GM12878 (cell line): ENCODE results near the gene CD48. TPM values are rescaled to one million over a fixed set of nuclear protein-coding genes. Genes with fewer than 3 reads are reported as not detected.

Experiments used
- ATAC-seq: fragments of 200-7000 bp; cut with Tn5 transposase; 3 replicates; pipeline ENCODE4 v1.9.1; 2020; ENCODE audit warnings: mild to moderate bottlenecking, moderate library complexity
- BruUV-seq: library from RNA; stranded (reverse); fragments of 400-500 nt; replicated peaks from 2 replicates; lab custom pipeline; 2021; lab: Mats Ljungman, UMichigan
- CTCF ChIA-PET: fragments of 300-600 bp; sonication (Branson Sonifier 250); formaldehyde crosslinking; extraction: SDS; loops from one replicate; lab custom pipeline; 2021; ENCODE audit warnings: inconsistent platforms; lab: Yijun Ruan, JAX
- POLR2A ChIA-PET: fragments of 350-600 bp; formaldehyde crosslinking; extraction: SDS; loops from one replicate; lab custom pipeline; 2021; ENCODE audit warnings: inconsistent platforms; lab: Charles Lee
- RAD21 ChIA-PET: fragments of 300-600 bp; sonication (Branson Sonifier 250); formaldehyde crosslinking; loops from one replicate; lab custom pipeline; 2023; ENCODE audit warnings: antibody characterized with exemption; ENCODE audit not compliant: unreplicated experiment; lab: Charles Lee
- SMC1A ChIA-PET: fragments of 300-600 bp; sonication (Branson Sonifier 250); formaldehyde crosslinking; loops from one replicate; lab custom pipeline; 2023; ENCODE audit not compliant: unreplicated experiment, uncharacterized antibody; lab: Charles Lee
- DNase-seq: peaks from one replicate; pipeline ENCODE4 v3.0.0-alpha.2; 2011; ENCODE audit warnings: low read depth, low spot score
- FAIRE-seq: peaks from 3 replicates; lab custom pipeline; 2011; peaks lifted over from hg19 to GRCh38; lab: Jason Lieb, UNC
- H2AFZ ChIP-seq: 2 replicates; pipeline ENCODE4 v1.6.0; 2011; ENCODE audit warnings: low read depth, low read length, control low read depth; ENCODE audit not compliant: control insufficient read depth
- H3K27ac ChIP-seq: 2 replicates; pipeline ENCODE4 v1.5.1; 2011; ENCODE audit warnings: control low read depth; ENCODE audit not compliant: control insufficient read depth, insufficient read depth
- H3K27me3 ChIP-seq, 2 experiments: replicated peaks in 1 of 2; 2 replicates each; pipeline versions ENCODE4 v1.6.0 to v1.6.1; 2011; ENCODE audit warnings: low read length in 1 of 2; ENCODE audit not compliant: control insufficient read depth in 2 of 2, insufficient read depth in 2 of 2
- H3K36me3 ChIP-seq, 2 experiments: 2 replicates each; pipeline ENCODE4 v1.5.1; 2011; ENCODE audit warnings: low read length in 1 of 2; ENCODE audit not compliant: control insufficient read depth in 2 of 2, insufficient read depth in 2 of 2
- H3K4me1 ChIP-seq: 2 replicates; pipeline ENCODE4 v1.6.1; 2011; ENCODE audit warnings: mild to moderate bottlenecking, low read length, moderate library complexity, mixed read lengths; ENCODE audit not compliant: control insufficient read depth, insufficient read depth
- H3K4me2 ChIP-seq: 2 replicates; pipeline ENCODE4 v1.6.0; 2011; ENCODE audit warnings: control low read depth; ENCODE audit not compliant: control insufficient read depth, insufficient read depth
- H3K4me3 ChIP-seq: fragments of 200-600 bp; sonication (generic); 2 replicates; pipeline ENCODE4 v1.5.1; 2016
- H3K79me2 ChIP-seq: 2 replicates; pipeline ENCODE4 v1.6.0; 2011; ENCODE audit warnings: low read length; ENCODE audit not compliant: control insufficient read depth, insufficient read depth
- H3K9ac ChIP-seq: 2 replicates; pipeline ENCODE4 v1.8.0; 2011; ENCODE audit warnings: low read length, control low read depth, mixed read lengths; ENCODE audit not compliant: control insufficient read depth, insufficient read depth
- H3K9me3 ChIP-seq: replicated peaks from 3 replicates; pipeline ENCODE4 v1.5.1; 2011; ENCODE audit warnings: mild to moderate bottlenecking, low read length; ENCODE audit not compliant: control insufficient read depth, insufficient read depth
- H4K20me1 ChIP-seq: 2 replicates; pipeline ENCODE4 v1.6.0; 2011; ENCODE audit not compliant: control insufficient read depth, insufficient read depth
- CREM ChIP-seq: IDR thresholded peaks from 2 replicates; pipeline ENCODE4 v1.6.1; 2014; ENCODE audit warnings: antibody characterized with exemption, low read depth
- MXI1 ChIP-seq: fragments of 150-350 bp; IDR thresholded peaks from 2 replicates; pipeline ENCODE4 v1.6.1; 2011; ENCODE audit warnings: low read depth, mild to moderate bottlenecking, inconsistent platforms, low read length, improper control_type of control experiment
- NFIC ChIP-seq: IDR thresholded peaks from 2 replicates; pipeline ENCODE4 v1.6.1; 2012; ENCODE audit warnings: low read depth, mild to moderate bottlenecking, inconsistent platforms, low read length, moderate library complexity
- PAX5 ChIP-seq: IDR thresholded peaks from 2 replicates; pipeline ENCODE4 v1.6.1; 2011; ENCODE audit warnings: low read depth, low read length, borderline replicate concordance
- POLR2AphosphoS5 ChIP-seq: IDR thresholded peaks from 2 replicates; pipeline ENCODE4 v1.6.1; 2011; ENCODE audit warnings: mild to moderate bottlenecking, low read length, inconsistent platforms
- ZNF217 ChIP-seq: fragments of 450-650 bp; IDR thresholded peaks from 2 replicates; pipeline ENCODE4 v1.6.1; 2017; ENCODE audit warnings: antibody characterized with exemption, mild to moderate bottlenecking
- ZNF384 ChIP-seq: IDR thresholded peaks from 2 replicates; pipeline ENCODE4 v1.6.1; 2012; ENCODE audit warnings: low read depth, mild to moderate bottlenecking, low read length, improper control_type of control experiment, borderline replicate concordance
- WGBS: methylation state at CpG from one replicate; pipeline ENCODE4 v1.1.6; 2016; ENCODE audit warnings: low lambda C conversion rate; ENCODE audit not compliant: insufficient replicate concordance, insufficient coverage; ENCODE audit errors: missing lambda C conversion rate; 5-methylcytosine and 5-hydroxymethylcytosine counted together
- in situ Hi-C: fragments of 300-500 bp; cut with MboI; formaldehyde crosslinking; loops from 9 replicates; pipeline ENCODE4 v1.14.3; 2018; ENCODE audit warnings: mixed read lengths
- intact Hi-C: fragments of 100-400 bp; cut with micrococcal nuclease; formaldehyde crosslinking; loops from one replicate; pipeline ENCODE4 v1.14.2; 2022; ENCODE audit not compliant: unreplicated experiment
- polyA plus RNA-seq, 11 experiments: library from polyadenylated mRNA; depleted of rRNA in 4 of 11; unstranded in 6 of 11; stranded (reverse) in 5 of 11; fragments of >200 nt; fragmentation: Nextera tagmentation in 4 of 11; fragmentation: Illumina TruSeq in 1 of 11; extraction: Ambion mirVana in 4 of 11; extraction: Trizol in 1 of 11; gene quantifications; 1 replicate in 1 of 11; 2 replicates in 10 of 11; pipeline versions ENCODE4 v1.2.1 to v1.2.3, GENCODE V29; 2011 to 2016; ENCODE audit warnings: inconsistent platforms in 2 of 11, missing spikeins in 2 of 11, low read depth in 1 of 11
- total RNA-seq, 4 experiments: library from RNA; depleted of rRNA in 3 of 4; stranded (reverse); fragments of >200 nt in 3 of 4; fragmentation: Illumina TruSeq in 1 of 4; extraction: Trizol in 1 of 4; gene quantifications; 2 replicates each; pipeline versions ENCODE4 v1.2.1 to v1.2.3, GENCODE V29; 2013 to 2021

Gene CD48
- total and polyA plus RNA-seq, 10 of the 15 experiments (the other 5 are each of a cell fraction or from before 2014, with no cell fraction given), result 302 to 1,315 (median 430) TPM

DNA sequence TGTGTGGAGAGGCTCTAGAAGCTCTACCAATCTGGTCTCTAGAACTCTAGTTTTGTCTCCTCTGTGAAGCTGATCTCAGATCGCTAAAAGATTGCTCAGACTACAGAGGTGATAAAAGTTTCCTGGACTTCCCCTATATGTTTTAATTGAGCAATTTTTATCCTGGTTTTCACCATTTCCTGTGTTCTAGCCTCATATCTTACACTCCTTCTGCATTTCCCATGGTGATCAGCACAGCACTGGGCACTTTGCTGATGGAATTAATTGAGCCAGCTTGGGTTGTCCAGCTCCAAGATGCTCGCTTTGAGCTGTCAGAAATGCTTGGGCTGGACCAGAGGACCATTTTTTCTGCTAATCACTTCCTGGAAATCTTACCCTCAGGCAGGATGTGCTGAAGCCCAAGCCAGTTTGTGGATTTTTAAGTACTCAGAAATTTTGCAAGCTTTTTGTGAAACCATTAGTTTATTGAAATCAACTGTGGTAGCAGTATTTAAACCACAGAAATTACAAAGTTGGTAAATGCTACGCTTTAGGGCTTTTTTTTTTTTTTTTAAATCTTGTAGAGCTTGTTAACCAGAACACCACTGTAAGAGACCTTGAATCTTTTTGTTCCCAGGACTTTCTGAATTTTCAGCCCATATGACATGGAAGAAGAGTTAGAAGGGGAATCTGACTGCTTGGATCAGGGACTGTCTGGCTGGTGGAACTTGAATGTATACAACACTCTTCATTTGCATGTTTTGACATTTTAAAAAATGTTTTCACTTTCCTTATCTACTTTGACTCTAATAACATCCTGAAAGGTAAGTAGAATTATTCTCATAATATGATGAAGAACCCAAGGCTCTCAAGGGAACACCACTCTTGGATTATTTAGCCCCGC is 28.4 kb downstream of the CD48 start (continued):
- TF ChIP-seq ZNF384 (peak; percentile 43; the same call in 1 of the 2 replicates), CREM (no peak), NFIC (peak; percentile 18; the same call in 1 of the 2 replicates), PAX5 (no peak), ZNF217 (no peak)
- TF ChIP-seq, all 136 proteins: peak for 8

DNA sequence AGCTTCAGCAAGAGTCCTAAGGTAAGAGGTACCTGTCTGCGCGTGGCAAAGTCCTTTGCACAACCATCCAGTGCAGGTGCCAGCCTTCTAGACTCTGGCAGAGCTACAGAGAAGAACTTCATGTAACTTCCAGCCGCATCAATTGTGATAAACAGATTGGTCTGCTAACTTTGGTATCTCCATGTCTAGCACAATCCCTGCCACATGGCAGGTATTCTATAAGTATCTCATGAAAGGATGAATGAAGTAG is 29.8 kb downstream of the CD48 start:
- no peak overlapping the region for H3K4me2 ChIP-seq
- peaks cover 53 to 75% of the 10 kb centered on the region in 2 experiments for H3K36me3 ChIP-seq
- ChIA-PET SMC1A (interaction anchor here (0.8 to 7.6 kb wide), 12 partner anchors 10 to 271 kb away, joined by 3 to 79 read pairs (median 5); partner anchors contain the start of gene SLAMF1), CTCF (interaction anchor here (0.5 to 9.8 kb wide), 23 partner anchors 9 to 315 kb away, joined by 3 to 95 read pairs (median 6); partner anchors contain the start of genes CD48 and ITLN2), RAD21 (interaction anchor here (0.6 to 3.4 kb wide), 17 partner anchors 10 to 310 kb away, joined by 3 to 28 read pairs (median 5); partner anchors contain the start of gene SLAMF1), POLR2A (interaction anchor here (0.5 to 1.0 kb wide), 2 partner anchors 10 to 59 kb away, joined by 3 to 4 read pairs; no protein-coding TSS in a partner anchor)
- no peaks in the 10 kb centered on the region for H3K27me3 ChIP-seq
- H3K4me3 ChIP-seq, result no peak overlapping the region
- H4K20me1 ChIP-seq, result peaks cover 3% of the 10 kb centered on the region
- intact Hi-C loops (loop anchor here (1.0 to 2.0 kb wide), 3 partner anchors 44 to 269 kb away; no protein-coding TSS in a partner anchor), in situ Hi-C loops (loop anchor here (5.0 kb wide), 2 partner anchors 85 to 270 kb away; partner anchors contain the start of gene ITLN2)
- no peaks in the 10 kb centered on the region; the same call in 2 of the 3 replicates for H3K9me3 ChIP-seq
- ATAC-seq (no peak), DNase-seq (no peak)
- peaks cover 36% of the 10 kb centered on the region for H3K4me1 ChIP-seq
- WGBS, result 94% methylated on average over 3 of the region's 3 CpGs
- H3K79me2 ChIP-seq, result peaks cover 48% of the 10 kb centered on the region
- peak overlapping the region; percentile 14; the same call in 1 of the 2 replicates for H3K27ac ChIP-seq
- no TSS peak for BruUV-seq
- TF ChIP-seq POLR2AphosphoS5 (no peak; the same call in 1 of the 2 replicates), MXI1 (peak; percentile 11; the same call in 1 of the 2 replicates)
- TF ChIP-seq, all 136 proteins: peak for 1
- FAIRE-seq, result no peak
- H3K9ac ChIP-seq, result no peak overlapping the region
- H2AFZ ChIP-seq, result no peak overlapping the region
